Sigmoid colon (tissue), 7 donors: ENCODE measurements around the gene ZNF730. TPM values are rescaled to one million over a fixed set of nuclear protein-coding genes. Genes with fewer than 3 reads are reported as not detected.
A peak's percentile ranks its signal among the peaks of the same experiment; 100 is the strongest.
"Not testable (repeated sequence)": the region's sequence is repeated elsewhere in the genome, so short reads cannot be mapped to it uniquely, and the experiment has no call there.

Experiments used
- DNase-seq: peaks from one replicate; pipeline ENCODE4 v3.0.0-alpha.2; 2019
- H3K27ac ChIP-seq, 4 donors: fragments of 200-600 bp; sonication (generic); one replicate each; pipeline ENCODE4 v1.5.1; 2016 to 2019; ENCODE audit warnings: mild to moderate bottlenecking in 1 of 4
- H3K27me3 ChIP-seq, 3 donors: fragments of 200-600 bp; sonication (generic); one replicate each; pipeline ENCODE4 v1.5.1; 2019; ENCODE audit warnings: mild to moderate bottlenecking in 1 of 3
- H3K36me3 ChIP-seq, 4 donors: fragments of 200-600 bp; sonication (generic); one replicate each; pipeline ENCODE4 v1.5.1; 2016 to 2019
- H3K4me1 ChIP-seq, 4 donors: fragments of 200-600 bp; sonication (generic); one replicate each; pipeline ENCODE4 v1.5.1; 2017 to 2019
- H3K4me3 ChIP-seq, 4 donors: fragments of 200-600 bp; sonication (generic); one replicate each; pipeline ENCODE4 v1.5.1; 2017 to 2019; ENCODE audit warnings: mild to moderate bottlenecking in 2 of 4, moderate library complexity in 1 of 4
- H3K9me3 ChIP-seq, 4 donors: fragments of 200-600 bp in 3 of 4; sonication (generic) in 3 of 4; one replicate each; pipeline versions ENCODE4 v1.5.1 to v1.6.1; 2013 to 2019
- EP300 ChIP-seq, 4 donors: sonication (generic); formaldehyde crosslinking; IDR thresholded peaks; one replicate each; pipeline ENCODE4 v1.6.1; 2017; ENCODE audit warnings: antibody characterized with exemption in 4 of 4
- POLR2A ChIP-seq, 2 donors: fragments of 450-650 bp; IDR thresholded peaks; one replicate each; pipeline ENCODE4 v1.6.1; 2016; ENCODE audit warnings: antibody characterized with exemption in 2 of 2, mild to moderate bottlenecking in 2 of 2, moderate library complexity in 2 of 2
- POLR2AphosphoS5 ChIP-seq, 4 donors: sonication (generic); formaldehyde crosslinking; IDR thresholded peaks; one replicate each; pipeline ENCODE4 v1.6.1; 2017; ENCODE audit warnings: antibody characterized with exemption in 4 of 4
- WGBS, 2 donors: extraction: QIAGEN DNeasy Blood & Tissue Kit; methylation state at CpG; one replicate each; pipeline ENCODE4 v1.1.7; 2013; 5-methylcytosine and 5-hydroxymethylcytosine counted together
- intact Hi-C: fragments of 100-400 bp; cut with DNase I; formaldehyde crosslinking; loops from one replicate; pipeline ENCODE4 v1.15.1; 2023
- polyA plus RNA-seq, 3 donors: library from polyadenylated mRNA; stranded (reverse); fragments of 200-250 nt; gene quantifications; one replicate each; pipeline ENCODE4 v1.2.3, GENCODE V29; 2013
- total RNA-seq, 4 donors: library from RNA; depleted of rRNA; stranded (reverse); fragments of >200 nt; gene quantifications; one replicate each; pipeline ENCODE4 v1.1.0, GENCODE V29; 2016
- TF ChIP-seq, protein P1 (sequence below), 4 experiments: fragments of 450-650 bp in 3 of 4; fragments of 200-600 bp in 1 of 4; IDR thresholded peaks; one replicate each; pipeline ENCODE4 v1.5.1; 2016 to 2019; ENCODE audit warnings: antibody characterized with exemption in 4 of 4, mild to moderate bottlenecking in 3 of 4, moderate library complexity in 2 of 4
- donor health status: healthy with polysubstance abuse.
- donor health status: Bipolar disorder and iron deficiency.
- donor health status: healthy.

ZNF730 gene
- under 1 TPM in 3 of 4 donors, not detected in 1; 0.36 to 0.49 (median 0.41) TPM for total RNA-seq
- under 1 TPM in 2 of 3 donors, not detected in 1; 0.23 TPM for polyA plus RNA-seq

DNA sequence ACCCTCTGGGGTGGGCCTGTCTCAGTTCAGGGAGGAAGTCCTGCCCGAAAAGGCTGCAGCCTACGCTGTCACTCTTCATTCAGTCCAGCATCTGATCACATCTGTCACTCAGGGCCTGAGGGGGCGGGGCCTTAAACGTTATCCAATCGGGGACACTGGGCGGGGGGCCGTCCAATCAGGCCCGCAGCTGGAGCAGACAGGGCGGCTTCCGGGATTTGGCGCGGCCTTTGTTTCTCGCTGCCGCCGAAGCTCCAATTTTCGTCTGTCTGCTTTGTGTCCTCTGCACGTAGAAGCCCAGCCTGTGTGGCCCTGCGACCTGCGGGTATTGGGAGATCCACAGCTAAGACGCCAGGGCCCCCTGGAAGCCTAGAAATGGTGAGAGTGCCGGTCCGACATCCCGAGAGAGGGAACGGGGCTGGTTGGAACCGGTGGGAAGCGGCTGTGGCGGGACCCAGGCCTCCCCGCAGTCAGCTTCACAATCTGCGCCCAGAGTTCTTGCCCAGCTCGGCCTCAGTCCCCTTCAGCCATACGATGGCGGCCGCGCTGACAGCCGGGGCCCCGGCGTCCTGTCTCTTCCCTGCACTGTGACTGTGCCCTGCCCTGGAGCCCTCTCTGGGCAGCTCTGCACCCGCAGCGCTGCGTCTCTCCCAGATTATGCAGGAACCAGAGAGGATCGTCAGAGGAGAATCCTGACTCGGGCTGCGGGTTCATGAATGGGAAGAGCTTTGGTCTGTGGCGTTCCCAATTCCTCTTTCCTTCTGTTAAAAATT is at the start of gene ZNF730:
Gene ZNF730 (plus strand): TSS at position 224 of the 770 bp plus-strand sequence. CDS start 149 bp downstream, at position 373.
- DNase-seq, result no peak
- no peak within 1 kb of the TSS for H3K27ac ChIP-seq
- 0 to 1% methylated on average over 44 of the region's 44 CpGs for WGBS, 2 donors
- no peaks in the 10 kb centered on the region for H3K9me3 ChIP-seq
- intact Hi-C loops, result no loop called here
- peaks cover 0 to 7% (median 3%) of the 10 kb centered on the region in 4 donors for H3K4me1 ChIP-seq
- H3K36me3 ChIP-seq, result no peaks in the 10 kb centered on the region
- TF ChIP-seq POLR2AphosphoS5 (IDR thresholded peaks at IDR 0.05) (no peak), POLR2A (IDR thresholded peaks at IDR 0.05) (no peak), EP300 (IDR thresholded peaks at IDR 0.05) (no peak)
- TF ChIP-seq, protein P1, sequence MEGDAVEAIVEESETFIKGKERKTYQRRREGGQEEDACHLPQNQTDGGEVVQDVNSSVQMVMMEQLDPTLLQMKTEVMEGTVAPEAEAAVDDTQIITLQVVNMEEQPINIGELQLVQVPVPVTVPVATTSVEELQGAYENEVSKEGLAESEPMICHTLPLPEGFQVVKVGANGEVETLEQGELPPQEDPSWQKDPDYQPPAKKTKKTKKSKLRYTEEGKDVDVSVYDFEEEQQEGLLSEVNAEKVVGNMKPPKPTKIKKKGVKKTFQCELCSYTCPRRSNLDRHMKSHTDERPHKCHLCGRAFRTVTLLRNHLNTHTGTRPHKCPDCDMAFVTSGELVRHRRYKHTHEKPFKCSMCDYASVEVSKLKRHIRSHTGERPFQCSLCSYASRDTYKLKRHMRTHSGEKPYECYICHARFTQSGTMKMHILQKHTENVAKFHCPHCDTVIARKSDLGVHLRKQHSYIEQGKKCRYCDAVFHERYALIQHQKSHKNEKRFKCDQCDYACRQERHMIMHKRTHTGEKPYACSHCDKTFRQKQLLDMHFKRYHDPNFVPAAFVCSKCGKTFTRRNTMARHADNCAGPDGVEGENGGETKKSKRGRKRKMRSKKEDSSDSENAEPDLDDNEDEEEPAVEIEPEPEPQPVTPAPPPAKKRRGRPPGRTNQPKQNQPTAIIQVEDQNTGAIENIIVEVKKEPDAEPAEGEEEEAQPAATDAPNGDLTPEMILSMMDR (IDR thresholded peaks at IDR 0.05), result no peak
- peaks cover 0 to 20% (median 0%) of the 10 kb centered on the region in 3 donors for H3K27me3 ChIP-seq
- peak within 1 kb of the TSS; percentile 19 to 53 (median 42) for H3K4me3 ChIP-seq

DNA sequence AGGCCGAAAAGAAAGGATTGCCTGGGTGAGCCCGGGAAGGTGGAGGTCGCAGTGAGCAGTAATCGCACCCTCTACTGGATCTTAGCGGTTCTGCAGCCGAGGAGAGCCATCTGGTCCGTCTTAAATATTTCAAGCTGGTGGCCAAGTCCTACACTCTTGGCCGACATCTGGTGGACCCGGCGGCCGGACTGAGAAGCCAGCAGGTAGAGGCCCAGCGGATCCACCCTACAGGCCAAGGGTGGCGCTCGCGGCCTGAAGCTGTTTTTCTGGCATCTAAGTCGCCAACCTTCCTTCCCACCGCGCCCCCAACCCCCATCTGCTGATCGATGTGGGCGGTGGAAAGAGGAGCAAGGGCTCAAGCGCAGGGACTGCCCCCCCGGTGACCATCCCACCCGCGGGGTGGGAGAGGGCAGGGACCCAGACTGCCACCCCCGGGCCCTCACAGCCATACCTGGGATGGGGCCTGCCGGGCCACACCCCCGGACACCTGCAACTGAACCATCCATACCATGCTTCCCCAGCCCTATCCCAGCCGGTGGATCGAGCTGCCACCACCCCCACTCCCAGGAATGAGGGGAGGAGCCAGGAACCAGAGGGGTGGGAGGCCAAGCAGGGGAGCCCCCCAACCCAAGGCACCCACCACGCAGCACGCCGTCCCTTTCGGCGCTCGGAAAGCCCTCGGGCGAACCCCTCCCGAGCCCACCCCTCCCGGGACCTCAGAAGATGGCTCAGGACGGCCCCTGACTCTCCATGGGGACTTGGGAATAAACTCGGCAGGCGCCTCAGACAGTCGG is 46.3 kb upstream of the ZNF730 start:
- Histone ChIP-seq H3K4me3 (peak overlapping the region in 3 of 4 donors; percentile 18 to 38 (median 35)), H3K27me3 (peaks cover 14 to 58% (median 20%) of the 10 kb centered on the region in 3 donors), H3K4me1 (peaks cover 0 to 24% (median 6%) of the 10 kb centered on the region in 4 donors), H3K9me3 (no peaks in the 10 kb centered on the region), H3K27ac (no peak overlapping the region), H3K36me3 (no peaks in the 10 kb centered on the region)
- TF ChIP-seq, protein P1 (IDR thresholded peaks at IDR 0.05), result peak in 1 of 4 experiments; percentile 21
- TF ChIP-seq POLR2A (IDR thresholded peaks at IDR 0.05), result no peak
- 8 to 33% methylated on average over 43 of the region's 43 CpGs for WGBS, 2 donors
- DNase-seq, result peak; percentile 68
- intact Hi-C loops, result no loop called here

DNA sequence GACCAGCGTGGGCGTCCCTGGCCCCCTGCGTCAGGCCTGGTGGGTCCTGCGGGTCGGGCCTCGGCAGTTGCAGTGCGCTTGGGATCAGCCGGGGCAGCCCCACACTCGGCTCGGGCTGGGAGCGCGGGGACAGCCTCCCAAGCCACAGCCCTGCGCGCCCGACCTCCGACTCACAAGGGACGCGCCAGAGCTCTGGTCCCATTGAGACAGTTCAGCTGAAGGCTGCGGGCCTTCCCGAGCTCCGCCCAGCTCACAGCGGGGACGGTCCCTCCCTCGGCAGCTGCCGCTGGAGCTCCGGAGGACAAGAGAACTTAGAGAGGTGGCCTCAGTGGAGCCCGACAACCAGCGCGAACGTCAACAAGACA is 45.7 kb upstream of the ZNF730 start:
- WGBS, 2 donors, result 2 to 10% methylated on average over 30 of the region's 30 CpGs
- no peak for TF ChIP-seq EP300 (IDR thresholded peaks at IDR 0.05)
- TF ChIP-seq POLR2A (IDR thresholded peaks at IDR 0.05), result no peak
- TF ChIP-seq POLR2AphosphoS5 (IDR thresholded peaks at IDR 0.05), result no peak
- TF ChIP-seq, protein P1 (IDR thresholded peaks at IDR 0.05), result no peak
- intact Hi-C loops, result no loop called here
- no peaks in the 10 kb centered on the region for H3K9me3 ChIP-seq
- peak overlapping the region in 3 of 4 donors; percentile 18 to 38 (median 35) for H3K4me3 ChIP-seq
- peak; percentile 64 for DNase-seq
- H3K36me3 ChIP-seq, result no peaks in the 10 kb centered on the region
- peaks cover 0 to 29% (median 6%) of the 10 kb centered on the region in 4 donors for H3K4me1 ChIP-seq
- no peak overlapping the region for H3K27ac ChIP-seq
- H3K27me3 ChIP-seq, result peaks cover 14 to 58% (median 20%) of the 10 kb centered on the region in 3 donors

DNA sequence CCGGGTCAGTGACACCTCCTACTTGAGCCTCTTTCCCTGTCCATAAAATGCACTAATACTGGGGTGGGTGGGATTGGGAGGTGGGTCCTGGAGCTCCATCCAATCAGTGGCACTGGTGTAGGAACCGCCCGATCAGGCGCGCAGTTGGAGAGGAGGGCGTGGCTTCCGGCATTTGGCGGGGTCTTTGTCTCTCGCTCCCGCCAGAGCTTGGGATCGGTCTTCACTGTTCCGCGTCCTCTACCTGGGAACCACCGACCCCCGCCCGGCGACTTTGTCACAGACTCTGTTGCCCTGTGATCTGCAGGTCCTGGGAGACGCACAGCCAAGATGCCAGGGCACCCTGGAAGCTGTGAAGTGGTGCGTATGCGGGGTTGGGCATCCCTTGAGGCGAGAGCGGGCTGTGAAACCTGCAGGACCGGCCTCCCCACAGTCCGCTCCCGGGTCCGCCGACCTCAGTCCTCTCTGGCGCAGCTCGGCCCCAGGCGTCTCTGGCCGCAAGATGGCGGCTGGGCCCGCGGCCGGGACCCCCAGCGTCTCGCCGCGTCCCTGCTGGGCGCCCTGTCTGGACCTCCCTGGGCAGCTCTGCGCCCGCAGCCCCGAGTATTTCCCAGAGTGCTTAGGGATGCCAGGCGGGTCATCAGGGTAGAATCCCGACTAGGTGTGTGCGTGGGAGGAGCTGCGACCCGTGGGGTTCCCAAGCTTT is 41.6 kb upstream of the ZNF730 start:
- Histone ChIP-seq H3K4me1 (peaks cover 0 to 28% (median 6%) of the 10 kb centered on the region in 4 donors), H3K27me3 (peaks cover 9 to 35% (median 17%) of the 10 kb centered on the region in 3 donors), H3K36me3 (no peaks in the 10 kb centered on the region), H3K4me3 (peak overlapping the region; percentile 22 to 57 (median 44)), H3K9me3 (no peaks in the 10 kb centered on the region), H3K27ac (peak overlapping the region in 1 of 4 donors; percentile 10)
- intact Hi-C loops, result no loop called here
- no peak for TF ChIP-seq EP300 (IDR thresholded peaks at IDR 0.05)
- TF ChIP-seq POLR2A (IDR thresholded peaks at IDR 0.05), result no peak
- TF ChIP-seq POLR2AphosphoS5 (IDR thresholded peaks at IDR 0.05), result no peak
- TF ChIP-seq, protein P1 (IDR thresholded peaks at IDR 0.05), result no peak
- peak; percentile 76 for DNase-seq
- 1 to 5% methylated on average over 48 of the region's 48 CpGs for WGBS, 2 donors

DNA sequence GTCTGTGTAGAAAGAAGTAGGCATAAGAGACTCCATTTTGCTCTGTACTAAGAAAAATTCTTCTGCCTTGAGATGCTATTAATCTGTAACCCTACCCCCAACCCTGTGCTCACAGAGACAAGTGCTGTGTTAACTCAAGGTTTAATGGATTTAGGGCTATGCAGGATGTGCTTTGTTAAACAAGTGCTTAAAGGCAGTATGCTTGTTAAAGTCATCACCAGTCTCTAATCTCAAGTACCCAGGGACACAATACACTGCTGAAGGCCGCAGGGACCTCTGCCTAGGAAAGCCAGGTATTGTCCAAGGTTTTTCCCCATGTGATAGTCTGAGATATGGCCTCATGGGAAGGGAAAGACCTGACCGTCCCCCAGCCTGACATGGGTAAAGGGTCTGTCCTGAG is 39.0 kb upstream of the ZNF730 start:
- H3K4me3 ChIP-seq, DNase-seq, H3K9me3 ChIP-seq, H3K27ac ChIP-seq, H3K36me3 ChIP-seq, intact Hi-C loops: not testable (repeated sequence)
- H3K4me1 ChIP-seq, result peaks cover 0 to 15% (median 0%) of the 10 kb centered on the region in 4 donors
- H3K27me3 ChIP-seq, result peaks cover 0 to 12% (median 5%) of the 10 kb centered on the region in 3 donors
- 74 to 84% methylated on average over 2 of the region's 2 CpGs for WGBS, 2 donors
